IPS-20b (cell line): ENCODE data around the gene CLDN5.

Experiments used
- H3K27ac ChIP-seq: one replicate; pipeline ENCODE4 v1.5.1; 2013; ENCODE audit warnings: low read length
- H3K27me3 ChIP-seq: 2 replicates; pipeline ENCODE4 v1.6.1; 2013; ENCODE audit warnings: mild to moderate bottlenecking, low read length, inconsistent platforms; ENCODE audit not compliant: insufficient read depth
- H3K36me3 ChIP-seq: 2 replicates; pipeline ENCODE4 v1.6.1; 2013; ENCODE audit warnings: low read depth, mild to moderate bottlenecking, inconsistent platforms, low read length, moderate library complexity; ENCODE audit not compliant: insufficient read depth
- H3K4me1 ChIP-seq: 2 replicates; pipeline ENCODE4 v1.6.1; 2013; ENCODE audit warnings: mild to moderate bottlenecking, control low read depth, inconsistent platforms, low read length, moderate library complexity; ENCODE audit not compliant: insufficient read depth
- H3K4me3 ChIP-seq: 2 replicates; pipeline ENCODE4 v1.5.1; 2013; ENCODE audit warnings: mild to moderate bottlenecking, low read length, inconsistent platforms
- H3K9ac ChIP-seq: 2 replicates; pipeline ENCODE4 v1.6.1; 2013; ENCODE audit warnings: low read depth, mild to moderate bottlenecking, inconsistent platforms, low read length, moderate library complexity
- H3K9me3 ChIP-seq: 2 replicates; pipeline ENCODE4 v1.6.1; 2013; ENCODE audit warnings: mild to moderate bottlenecking, low read depth, low read length, inconsistent platforms; ENCODE audit not compliant: insufficient read depth

Gene CLDN5

DNA sequence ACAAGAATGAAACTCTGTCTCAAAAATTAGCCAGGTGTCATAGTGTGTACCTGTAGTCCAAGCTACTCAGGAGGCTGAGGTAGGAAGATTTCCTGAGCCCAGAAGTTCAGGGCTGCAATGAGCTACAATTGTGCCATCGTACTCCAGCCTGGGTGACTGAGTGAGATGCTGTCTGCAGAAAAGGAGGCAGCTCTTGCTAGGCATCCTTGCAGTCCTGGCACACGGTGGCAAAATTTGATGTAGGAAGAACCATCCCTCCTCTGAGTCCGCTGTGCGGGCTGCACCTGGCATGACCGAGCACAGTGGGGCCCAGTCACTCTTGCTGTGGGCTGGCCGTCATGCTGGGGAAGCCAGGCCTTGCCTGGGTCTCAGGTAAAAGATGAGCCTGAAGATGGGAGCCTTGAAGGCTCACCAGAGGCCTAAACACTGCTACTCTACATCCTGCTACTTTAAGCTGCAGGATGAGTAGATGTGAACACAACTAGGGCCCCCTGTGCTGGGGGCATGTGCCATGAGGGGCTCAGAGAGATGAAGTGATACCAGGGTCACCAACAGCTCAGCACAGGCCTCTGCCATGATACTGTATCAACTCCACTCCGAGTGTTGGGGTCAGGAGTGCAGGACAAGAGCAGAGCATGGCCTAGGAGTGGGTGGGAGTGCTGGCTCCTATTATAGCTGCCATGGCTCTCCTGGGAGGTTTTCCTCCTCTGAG lies 25.9 kb downstream of the CLDN5 start:
- Histone ChIP-seq H3K36me3 (peaks cover 62% of the 10 kb centered on the region), H3K4me3 (no peak overlapping the region), H3K27ac (no peak overlapping the region)

DNA sequence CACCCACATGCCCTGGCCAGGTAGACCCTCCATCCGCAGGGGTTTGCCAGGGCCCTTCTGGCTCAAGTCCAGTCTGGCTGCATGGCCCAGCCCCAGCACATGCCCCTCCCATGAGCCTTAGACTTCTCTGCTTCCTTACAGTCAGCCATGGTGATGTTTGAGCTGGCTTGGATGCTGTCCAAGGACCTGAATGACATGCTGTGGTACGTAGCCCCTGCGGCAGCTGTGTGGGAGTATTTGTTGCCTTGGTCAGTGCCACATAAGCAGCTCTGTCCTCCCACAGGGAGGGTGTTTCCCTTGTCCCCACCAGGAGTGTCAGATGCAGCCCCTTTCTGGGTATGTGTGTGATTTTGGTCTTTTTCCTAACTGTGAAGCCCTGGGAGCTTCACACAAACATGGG lies 27.0 kb downstream of the CLDN5 start:
- Histone ChIP-seq H3K4me1 (no peaks in the 10 kb centered on the region), H3K27me3 (no peaks in the 10 kb centered on the region), H3K9ac (no peak overlapping the region), H3K4me3 (no peak overlapping the region), H3K9me3 (no peaks in the 10 kb centered on the region), H3K27ac (no peak overlapping the region), H3K36me3 (peaks cover 72% of the 10 kb centered on the region)

More for the DNA sequence above, 25.9 kb downstream of the CLDN5 start:
- no peaks in the 10 kb centered on the region for H3K27me3 ChIP-seq
- no peaks in the 10 kb centered on the region for H3K9me3 ChIP-seq
- no peak overlapping the region for H3K9ac ChIP-seq
- H3K4me1 ChIP-seq: no peaks in the 10 kb centered on the region

DNA sequence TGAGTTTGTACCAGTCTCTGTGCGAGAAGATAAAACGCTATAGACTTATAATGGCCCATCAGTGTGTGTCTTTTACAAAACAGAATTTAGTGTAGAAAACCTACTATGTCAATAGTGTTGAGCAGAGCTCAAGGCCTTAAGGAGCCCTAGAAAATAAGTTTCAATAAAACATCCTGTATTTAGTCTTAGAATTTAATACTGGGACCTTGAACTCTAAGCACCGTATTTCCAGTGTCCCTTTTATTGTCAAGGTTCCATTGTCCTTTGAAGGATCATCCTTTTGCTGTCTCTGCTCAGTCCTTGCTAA lies 27.9 kb downstream of the CLDN5 start:
- Histone ChIP-seq H3K4me3 (no peak overlapping the region), H3K27ac (no peak overlapping the region), H3K9ac (no peak overlapping the region), H3K27me3 (no peaks in the 10 kb centered on the region), H3K36me3 (peaks cover 76% of the 10 kb centered on the region), H3K4me1 (no peaks in the 10 kb centered on the region), H3K9me3 (no peaks in the 10 kb centered on the region)

DNA sequence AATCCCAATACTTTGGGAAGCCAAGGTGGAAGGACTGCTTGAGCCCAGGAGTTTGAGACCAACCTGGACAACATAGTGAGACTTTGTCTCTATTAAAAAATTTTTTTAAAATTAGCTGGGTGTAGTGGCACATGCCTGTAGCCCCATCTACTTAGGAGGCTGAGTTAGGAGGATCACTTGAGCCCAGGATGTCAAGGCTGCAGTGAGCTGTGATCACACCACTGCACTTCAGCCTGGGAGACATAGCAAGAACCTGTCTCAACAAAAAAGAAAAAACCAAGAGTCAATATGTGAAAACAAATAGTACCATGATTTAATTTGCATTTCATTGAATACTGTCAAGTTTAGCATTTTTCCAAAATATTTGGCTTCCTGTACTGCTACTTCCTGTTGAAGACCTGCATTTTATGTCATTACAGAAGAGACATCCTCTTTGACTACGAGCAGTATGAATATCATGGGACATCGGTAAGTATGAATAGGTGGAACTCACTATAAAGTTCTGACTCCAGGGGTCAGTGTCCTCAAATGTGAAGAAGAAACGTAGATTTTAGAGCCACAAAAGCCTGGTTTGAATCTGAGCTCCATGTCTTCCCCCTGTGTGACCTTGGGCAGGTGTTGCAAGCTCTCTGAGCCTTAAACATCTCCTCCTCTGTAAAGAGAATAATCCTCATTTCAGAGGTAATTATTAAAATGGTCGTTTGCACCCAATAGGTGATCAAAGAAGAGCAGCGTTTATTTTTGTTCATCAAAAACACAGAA lies 28.5 kb downstream of the CLDN5 start:
- no peaks in the 10 kb centered on the region for H3K4me1 ChIP-seq
- H3K9ac ChIP-seq: no peak overlapping the region
- no peaks in the 10 kb centered on the region for H3K9me3 ChIP-seq
- H3K36me3 ChIP-seq: peaks cover 76% of the 10 kb centered on the region
- no peak overlapping the region for H3K27ac ChIP-seq
- no peaks in the 10 kb centered on the region for H3K27me3 ChIP-seq
- H3K4me3 ChIP-seq: no peak overlapping the region

DNA sequence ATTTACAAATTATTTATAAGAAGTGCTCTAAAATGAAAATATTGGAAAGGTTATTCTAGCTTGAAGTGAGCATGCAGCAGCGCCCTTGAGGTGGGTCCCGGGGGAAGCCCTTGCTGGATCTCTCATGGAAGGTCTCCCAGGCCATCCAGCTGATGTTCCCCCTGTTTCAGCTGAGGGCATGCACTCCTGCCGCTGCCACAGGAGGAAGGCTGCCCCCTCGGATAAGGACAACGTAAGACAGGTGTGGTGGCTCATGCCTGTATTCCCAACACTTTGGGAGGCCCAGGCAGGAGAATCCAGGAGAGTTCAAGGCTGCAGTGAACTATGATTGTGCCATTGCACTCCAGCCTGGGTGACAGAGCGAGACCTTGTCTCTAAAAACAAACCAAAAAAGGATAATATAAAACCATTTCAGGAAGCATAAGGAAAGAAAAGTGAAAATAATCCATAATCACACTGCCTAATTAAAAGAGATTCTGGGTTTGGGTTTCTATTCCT lies 29.5 kb downstream of the CLDN5 start:
- H3K36me3 ChIP-seq: peaks cover 83% of the 10 kb centered on the region

DNA sequence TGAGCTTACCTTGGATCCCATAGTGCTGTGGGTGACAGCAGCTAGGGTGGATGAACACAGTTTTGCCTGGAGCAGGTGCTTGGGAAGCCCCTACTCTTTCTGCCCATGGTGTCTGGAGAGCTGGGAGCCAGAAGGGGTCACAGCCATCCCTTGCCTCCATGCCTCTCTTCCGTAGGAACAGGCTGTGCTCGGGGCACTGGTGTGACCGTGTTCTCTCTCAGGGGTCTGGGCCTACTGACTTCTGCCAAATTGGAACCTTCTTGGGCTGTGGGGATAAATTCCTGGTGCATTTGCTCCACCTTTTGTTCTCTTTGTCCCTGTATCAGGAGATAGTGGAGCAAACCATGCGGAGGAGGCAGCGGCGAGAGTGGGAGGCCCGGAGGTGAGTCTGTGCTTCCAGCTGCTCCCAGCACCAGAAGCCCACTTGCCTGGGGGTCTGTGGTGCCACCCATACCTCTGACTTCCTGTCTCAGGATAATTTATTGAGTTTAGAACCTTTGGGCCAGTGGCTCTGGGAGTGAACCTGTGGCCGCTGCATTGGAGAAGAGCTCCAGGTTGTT lies 30.1 kb downstream of the CLDN5 start:
- no peak overlapping the region for H3K27ac ChIP-seq
- H3K36me3 ChIP-seq: peaks cover 85% of the 10 kb centered on the region
- H3K4me1 ChIP-seq: no peaks in the 10 kb centered on the region
- H3K9me3 ChIP-seq: no peaks in the 10 kb centered on the region
- no peak overlapping the region for H3K9ac ChIP-seq
- H3K27me3 ChIP-seq: no peaks in the 10 kb centered on the region
- H3K4me3 ChIP-seq: no peak overlapping the region

More for the DNA sequence above, 29.5 kb downstream of the CLDN5 start:
- H3K9me3 ChIP-seq: no peaks in the 10 kb centered on the region
- no peak overlapping the region for H3K4me3 ChIP-seq
- no peak overlapping the region for H3K9ac ChIP-seq
- no peak overlapping the region for H3K27ac ChIP-seq
- no peaks in the 10 kb centered on the region for H3K4me1 ChIP-seq
- H3K27me3 ChIP-seq: no peaks in the 10 kb centered on the region

DNA sequence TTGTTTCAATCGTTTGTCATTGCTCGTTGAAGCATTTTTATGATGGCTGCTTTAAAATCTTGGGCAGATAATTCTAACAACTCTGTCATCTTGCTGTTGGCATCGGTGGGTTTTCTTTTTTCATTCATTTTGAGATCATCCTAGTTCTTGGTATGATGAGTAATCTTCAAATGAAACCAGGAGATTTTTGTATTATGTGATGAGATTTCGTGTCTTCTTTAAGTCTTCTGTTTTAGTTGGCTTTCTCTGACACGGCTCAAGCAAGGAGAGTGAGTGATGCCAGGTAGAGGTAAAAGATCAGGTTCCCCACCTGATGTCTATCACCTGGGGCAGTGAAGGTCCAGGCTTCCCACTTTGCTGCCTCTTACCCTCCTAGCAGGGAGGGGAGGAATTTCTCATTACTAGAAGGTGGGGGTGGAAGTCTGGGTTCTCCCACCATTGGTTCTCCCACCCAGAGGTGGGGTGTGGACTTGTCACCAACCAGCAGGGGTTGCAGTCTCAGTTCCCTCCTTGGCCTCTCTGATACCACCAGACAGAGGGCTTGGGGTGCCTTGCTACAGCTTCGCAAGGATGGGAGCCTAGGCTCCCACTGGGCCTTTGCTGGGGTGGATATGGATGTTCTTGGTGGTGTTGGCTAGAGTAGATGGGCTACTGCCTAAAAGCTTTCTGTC lies 31.6 kb downstream of the CLDN5 start:
- no peaks in the 10 kb centered on the region for H3K4me1 ChIP-seq
- H3K36me3 ChIP-seq: peaks cover 85% of the 10 kb centered on the region
- no peak overlapping the region for H3K9ac ChIP-seq
- H3K4me3 ChIP-seq: no peak overlapping the region
- H3K27ac ChIP-seq: no peak overlapping the region
- no peaks in the 10 kb centered on the region for H3K9me3 ChIP-seq
- H3K27me3 ChIP-seq: no peaks in the 10 kb centered on the region

DNA sequence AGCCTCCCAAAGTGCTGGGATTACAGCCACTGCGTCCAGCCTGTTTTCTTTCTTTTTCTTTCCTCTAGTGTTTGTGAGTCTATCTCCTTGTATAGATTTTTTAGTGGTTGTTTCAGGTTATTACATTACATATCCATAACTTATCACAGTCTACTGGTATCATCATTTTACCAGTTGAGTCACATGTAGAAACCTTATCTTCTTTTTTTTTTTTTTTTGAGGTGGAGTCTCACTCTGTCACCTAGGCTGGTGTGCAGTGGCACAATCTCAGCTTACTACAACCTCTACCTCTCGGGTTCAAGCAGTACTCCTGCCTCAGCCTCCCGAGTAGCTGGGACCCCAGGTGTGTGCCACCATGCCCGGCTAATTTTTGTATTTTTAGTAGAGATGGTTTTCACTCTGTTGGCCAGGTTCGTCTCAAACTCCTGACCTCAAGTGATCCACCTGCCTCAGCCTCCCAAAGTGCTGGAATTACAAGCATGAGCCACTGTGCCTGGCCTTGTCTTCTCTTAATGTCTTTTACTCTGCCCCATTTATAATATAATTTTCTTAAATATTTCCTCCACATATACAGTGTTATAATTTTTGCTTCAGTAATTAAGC lies 33.5 kb downstream of the CLDN5 start:
- H3K27me3 ChIP-seq: no peaks in the 10 kb centered on the region
- no peak overlapping the region for H3K4me3 ChIP-seq
- H3K4me1 ChIP-seq: no peaks in the 10 kb centered on the region
- no peak overlapping the region for H3K27ac ChIP-seq
- H3K36me3 ChIP-seq: peaks cover 81% of the 10 kb centered on the region
- no peaks in the 10 kb centered on the region for H3K9me3 ChIP-seq
- H3K9ac ChIP-seq: no peak overlapping the region

DNA sequence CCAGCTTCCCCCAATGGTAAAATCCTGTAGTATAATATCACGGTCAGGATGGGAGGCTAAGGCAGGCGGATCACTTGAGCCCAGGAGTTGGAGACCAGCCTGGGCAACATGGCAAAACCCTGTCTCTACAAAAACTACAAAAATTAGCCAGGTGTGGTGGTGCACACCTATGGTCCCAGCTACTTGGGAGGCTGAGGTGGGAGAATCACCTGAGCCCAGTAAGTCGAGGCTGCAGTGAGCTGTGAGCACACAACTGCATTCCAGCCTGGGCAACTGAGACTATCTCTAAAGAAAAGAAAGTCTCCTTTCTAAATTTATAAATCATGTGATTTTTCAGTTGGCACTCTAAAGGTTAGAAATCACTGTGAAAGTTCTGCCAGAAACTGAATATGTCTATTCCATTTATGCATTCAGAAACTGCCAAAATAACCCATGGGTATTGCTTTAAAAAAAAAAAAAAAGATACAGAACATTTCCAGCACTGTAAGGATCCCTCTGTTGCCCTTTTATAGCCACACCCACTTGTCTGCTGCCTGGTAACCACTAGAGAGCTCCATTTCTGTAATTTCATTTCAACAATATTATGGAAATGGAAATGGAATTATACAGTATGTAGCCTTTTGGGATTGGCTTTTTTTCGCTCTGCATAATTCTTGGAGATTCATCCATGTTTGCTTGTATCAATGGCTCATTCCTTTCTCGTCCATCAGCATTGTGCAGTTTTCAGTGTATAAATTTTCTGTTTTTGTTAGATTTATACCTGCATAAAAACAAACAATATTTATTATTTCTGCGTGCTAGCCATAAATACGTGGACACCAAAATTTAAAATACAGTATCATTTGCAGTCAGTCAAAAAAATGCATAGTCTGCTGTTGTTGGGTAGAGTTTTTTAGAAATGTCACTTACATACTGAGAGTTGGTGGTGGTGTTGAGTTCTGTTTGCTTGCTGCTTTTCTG lies 35.0 kb downstream of the CLDN5 start:
- Histone ChIP-seq H3K4me1 (no peaks in the 10 kb centered on the region), H3K9me3 (no peaks in the 10 kb centered on the region), H3K4me3 (no peak overlapping the region), H3K27me3 (no peaks in the 10 kb centered on the region), H3K9ac (no peak overlapping the region), H3K27ac (no peak overlapping the region), H3K36me3 (peaks cover 81% of the 10 kb centered on the region)

DNA sequence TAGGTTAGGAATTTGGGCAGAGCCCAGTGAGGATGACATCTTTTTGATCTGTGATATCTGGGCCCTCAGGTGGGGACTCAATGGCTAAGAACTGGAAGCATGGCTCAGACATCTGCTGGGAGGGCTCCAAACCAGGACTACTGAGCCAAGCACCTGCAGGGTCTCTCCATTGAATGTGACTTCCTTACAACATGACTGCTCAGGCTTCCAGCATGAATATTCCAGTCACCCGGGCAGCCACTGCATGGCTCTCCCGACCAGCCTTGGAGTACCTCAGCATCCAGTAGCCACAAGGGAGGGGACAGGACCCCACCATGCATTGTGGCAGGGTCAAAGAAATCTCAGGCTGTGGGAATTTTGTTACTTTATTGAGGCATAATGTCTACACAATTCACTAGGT lies 35.9 kb downstream of the CLDN5 start:
- H3K27me3 ChIP-seq: no peaks in the 10 kb centered on the region
- H3K9ac ChIP-seq: no peak overlapping the region
- H3K4me1 ChIP-seq: no peaks in the 10 kb centered on the region
- H3K36me3 ChIP-seq: peaks cover 82% of the 10 kb centered on the region
- no peaks in the 10 kb centered on the region for H3K9me3 ChIP-seq
- no peak overlapping the region for H3K27ac ChIP-seq
- H3K4me3 ChIP-seq: no peak overlapping the region
